WTC11 (cell line): ENCODE data around the gene AP4S1.

ENCODE experiments used
- AFF4 ChIP-seq: sonication (generic); formaldehyde crosslinking; IDR thresholded peaks from 2 replicates; pipeline ENCODE4 v1.8.1; 2023; ENCODE audit warnings: mild to moderate bottlenecking, missing genetic modification reagents, borderline replicate concordance
- CBFB ChIP-seq: sonication (generic); formaldehyde crosslinking; IDR thresholded peaks from 2 replicates; pipeline ENCODE4 v1.8.1; 2022; ENCODE audit warnings: mild to moderate bottlenecking, low read depth, missing genetic modification reagents
- CREM ChIP-seq: sonication (generic); formaldehyde crosslinking; IDR thresholded peaks from 2 replicates; pipeline ENCODE4 v1.8.1; 2022; ENCODE audit warnings: mild to moderate bottlenecking, missing genetic modification reagents, moderate library complexity
- CTCF ChIP-seq: fragments of 200-600 bp; IDR thresholded peaks from 2 replicates; pipeline ENCODE4 v1.8.0; 2022; ENCODE audit warnings: antibody characterized with exemption
- HMGXB4 ChIP-seq: sonication (generic); formaldehyde crosslinking; IDR thresholded peaks from 2 replicates; pipeline ENCODE4 v1.8.1; 2023; ENCODE audit warnings: mild to moderate bottlenecking, moderate library complexity, missing genetic modification reagents
- JUN ChIP-seq: sonication (generic); formaldehyde crosslinking; IDR thresholded peaks from 2 replicates; pipeline ENCODE4 v1.8.0; 2023; ENCODE audit warnings: mild to moderate bottlenecking, missing genetic modification reagents
- SP1 ChIP-seq: sonication (generic); formaldehyde crosslinking; conservative IDR thresholded peaks from 2 replicates; pipeline ENCODE4 v1.8.1; 2022; ENCODE audit warnings: missing genetic modification reagents
- ZBTB21 ChIP-seq: sonication (generic); formaldehyde crosslinking; IDR thresholded peaks from 2 replicates; pipeline ENCODE4 v1.8.1; 2023; ENCODE audit warnings: mild to moderate bottlenecking, missing genetic modification reagents, borderline replicate concordance

GRCh38 chr14:31027847-31028246 is 2.4 kb downstream of the AP4S1 start:
- TF ChIP-seq CTCF (no peak), CBFB (CRISPR knock-in tag) (no peak), AFF4 (CRISPR knock-in tag) (no peak), HMGXB4 (CRISPR knock-in tag) (no peak), SP1 (CRISPR knock-in tag) (no peak), JUN (CRISPR knock-in tag) (no peak), ZBTB21 (CRISPR knock-in tag) (no peak), CREM (no peak)
